K562 (cell line): Measurements from ENCODE around the gene AAMP. TPM values are rescaled to one million over a fixed set of nuclear protein-coding genes. Genes with fewer than 3 reads are reported as not detected.
A peak's percentile ranks its signal among the peaks of the same experiment; 100 is the strongest.

ENCODE experiments used
- ARID1B ChIP-seq: fragments of 450-650 bp; IDR thresholded peaks from 2 replicates; pipeline ENCODE4 v1.6.1; 2016; ENCODE audit warnings: antibody characterized with exemption, mild to moderate bottlenecking, inconsistent platforms
- ATF1 ChIP-seq, 2 experiments: fragments of 450-650 bp in 1 of 2; IDR thresholded peaks; 2 replicates each; pipeline ENCODE4 v1.6.1; 2016; ENCODE audit warnings: missing compliant biosample characterization in 1 of 2, missing genetic modification characterization in 1 of 2
- BDP1 ChIP-seq: IDR thresholded peaks from 3 replicates; pipeline ENCODE4 v1.6.1; 2011; ENCODE audit not compliant: insufficient read length, insufficient read depth
- HDGF ChIP-seq: fragments of 450-650 bp; IDR thresholded peaks from 2 replicates; pipeline ENCODE4 v1.6.1; 2016
- MIER1 ChIP-seq: fragments of 450-650 bp; IDR thresholded peaks from 2 replicates; pipeline ENCODE4 v1.6.1; 2016; ENCODE audit warnings: antibody characterized with exemption, mild to moderate bottlenecking, low read depth
- MTA2 ChIP-seq: fragments of 450-650 bp; IDR thresholded peaks from 2 replicates; pipeline ENCODE4 v1.6.1; 2016; ENCODE audit warnings: low read depth
- NR3C1 ChIP-seq: sonication (generic); formaldehyde crosslinking; IDR thresholded peaks from 2 replicates; pipeline ENCODE4 v1.8.1; 2022; ENCODE audit warnings: missing genetic modification reagents
- POU5F1 ChIP-seq: fragments of 150-350 bp; IDR thresholded peaks from 2 replicates; pipeline ENCODE4 v1.6.1; 2014; ENCODE audit warnings: borderline replicate concordance, low read length, low read depth, mild to moderate bottlenecking; ENCODE audit not compliant: partially characterized antibody
- PRPF4 ChIP-seq: fragments of 200-400 bp; formaldehyde crosslinking; IDR thresholded peaks from one replicate; pipeline ENCODE4 v1.6.1; 2017; ENCODE audit warnings: low read length, low read depth, mild to moderate bottlenecking; ENCODE audit not compliant: insufficient read depth, poor library complexity, severe bottlenecking
- SREBF2 ChIP-seq: sonication (generic); formaldehyde crosslinking; IDR thresholded peaks from 2 replicates; pipeline ENCODE4 v1.4.0; 2020; ENCODE audit warnings: mild to moderate bottlenecking, missing genetic modification reagents
- SRF ChIP-seq, 2 experiments: fragments of 250-450, 450-650 bp in 1 of 2; sonication (Bioruptor Pico) in 1 of 2; sonication (generic) in 1 of 2; formaldehyde crosslinking; IDR thresholded peaks; 2 replicates each; pipeline versions ENCODE4 v1.5.0 to v1.5.1; 2020 to 2022; ENCODE audit warnings: mild to moderate bottlenecking in 1 of 2, missing genetic modification reagents in 1 of 2
- ZFP30 ChIP-seq: fragments of 250-450 bp; sonication (Bioruptor Pico); IDR thresholded peaks from 2 replicates; pipeline ENCODE4 v1.8.0; 2022; ENCODE audit warnings: moderate library complexity, mild to moderate bottlenecking, inconsistent platforms, borderline replicate concordance
- ZNF121 ChIP-seq: sonication (generic); formaldehyde crosslinking; conservative IDR thresholded peaks from 2 replicates; pipeline ENCODE4 v1.8.0; 2022; ENCODE audit warnings: missing genetic modification reagents
- ZNF354B ChIP-seq: fragments of 250-450 bp; sonication (Bioruptor Pico); IDR thresholded peaks from 2 replicates; pipeline ENCODE4 v1.4.0; 2020
- ZNF384 ChIP-seq: IDR thresholded peaks from 2 replicates; pipeline ENCODE4 v1.6.1; 2012; ENCODE audit warnings: low read depth, low read length, improper control_type of control experiment
- ZNF445 ChIP-seq: fragments of 250-450 bp; sonication (Bioruptor Pico); IDR thresholded peaks from 2 replicates; pipeline ENCODE4 v1.4.0; 2020; ENCODE audit warnings: low read depth, mild to moderate bottlenecking, moderate library complexity
- ZNF551 ChIP-seq: fragments of 250-450 bp; sonication (Bioruptor Pico); IDR thresholded peaks from 2 replicates; pipeline ENCODE4 v1.5.0; 2021; ENCODE audit warnings: mild to moderate bottlenecking, moderate library complexity
- ZNF668 ChIP-seq: fragments of 250-450 bp; sonication (Bioruptor Pico); IDR thresholded peaks from 2 replicates; pipeline ENCODE4 v1.8.0; 2022; ENCODE audit warnings: mild to moderate bottlenecking, inconsistent platforms
- polyA plus RNA-seq, 8 experiments: library from polyadenylated mRNA; depleted of rRNA in 4 of 8; stranded (reverse) in 5 of 8; unstranded in 3 of 8; fragments of >200 nt; fragmentation: Nextera tagmentation in 2 of 8; fragmentation: Illumina TruSeq in 1 of 8; extraction: Ambion mirVana in 2 of 8; extraction: Trizol in 1 of 8; gene quantifications; 2 replicates each; pipeline versions ENCODE4 v1.2.1 to v1.2.3, GENCODE V29; 2011 to 2014; ENCODE audit warnings: inconsistent platforms in 1 of 8, missing spikeins in 1 of 8
- total RNA-seq, 7 experiments: library from RNA; depleted of rRNA in 6 of 7; stranded (reverse); fragments of >200 nt in 6 of 7; fragmentation: Illumina TruSeq in 2 of 7; extraction: Trizol in 2 of 7; gene quantifications; 2 replicates each; pipeline versions ENCODE4 v1.2.1 to v1.2.3, GENCODE V29; 2011 to 2021; ENCODE audit warnings: low replicate concordance in 1 of 7
- TF ChIP-seq, protein P1 (sequence below): sonication (generic); formaldehyde crosslinking; IDR thresholded peaks from 2 replicates; pipeline ENCODE4 v1.8.1; 2022; ENCODE audit warnings: missing genetic modification reagents
- TF ChIP-seq, protein P2 (sequence below): fragments of 450-650 bp; IDR thresholded peaks from 2 replicates; pipeline ENCODE4 v1.6.1; 2016; ENCODE audit warnings: mild to moderate bottlenecking
- TF ChIP-seq, protein P3 (sequence below): fragments of 250-450 bp; sonication (Bioruptor Pico); IDR thresholded peaks from 2 replicates; pipeline ENCODE4 v1.8.0; 2021; ENCODE audit warnings: moderate library complexity, mild to moderate bottlenecking, inconsistent platforms
- TF ChIP-seq, protein P4 (sequence below): sonication (generic); formaldehyde crosslinking; IDR thresholded peaks from 2 replicates; pipeline ENCODE4 v1.8.1; 2023; ENCODE audit warnings: mild to moderate bottlenecking, missing genetic modification reagents
- TF ChIP-seq, protein P5 (sequence below), 2 experiments: fragments of 250-450 bp in 1 of 2; fragments of 450-650 bp in 1 of 2; sonication (Bioruptor Pico) in 1 of 2; IDR thresholded peaks; 2 replicates each; pipeline versions ENCODE4 v1.6.1 to v1.8.0; 2016 to 2021; ENCODE audit warnings: mild to moderate bottlenecking in 2 of 2, moderate library complexity in 2 of 2, missing compliant biosample characterization in 1 of 2, missing genetic modification characterization in 1 of 2

Gene AAMP
- total and polyA plus RNA-seq, 9 of the 15 experiments (the other 6 are each of a cell fraction or from before 2014, with no cell fraction given): 5.7 to 197 (median 94.1) TPM

DNA sequence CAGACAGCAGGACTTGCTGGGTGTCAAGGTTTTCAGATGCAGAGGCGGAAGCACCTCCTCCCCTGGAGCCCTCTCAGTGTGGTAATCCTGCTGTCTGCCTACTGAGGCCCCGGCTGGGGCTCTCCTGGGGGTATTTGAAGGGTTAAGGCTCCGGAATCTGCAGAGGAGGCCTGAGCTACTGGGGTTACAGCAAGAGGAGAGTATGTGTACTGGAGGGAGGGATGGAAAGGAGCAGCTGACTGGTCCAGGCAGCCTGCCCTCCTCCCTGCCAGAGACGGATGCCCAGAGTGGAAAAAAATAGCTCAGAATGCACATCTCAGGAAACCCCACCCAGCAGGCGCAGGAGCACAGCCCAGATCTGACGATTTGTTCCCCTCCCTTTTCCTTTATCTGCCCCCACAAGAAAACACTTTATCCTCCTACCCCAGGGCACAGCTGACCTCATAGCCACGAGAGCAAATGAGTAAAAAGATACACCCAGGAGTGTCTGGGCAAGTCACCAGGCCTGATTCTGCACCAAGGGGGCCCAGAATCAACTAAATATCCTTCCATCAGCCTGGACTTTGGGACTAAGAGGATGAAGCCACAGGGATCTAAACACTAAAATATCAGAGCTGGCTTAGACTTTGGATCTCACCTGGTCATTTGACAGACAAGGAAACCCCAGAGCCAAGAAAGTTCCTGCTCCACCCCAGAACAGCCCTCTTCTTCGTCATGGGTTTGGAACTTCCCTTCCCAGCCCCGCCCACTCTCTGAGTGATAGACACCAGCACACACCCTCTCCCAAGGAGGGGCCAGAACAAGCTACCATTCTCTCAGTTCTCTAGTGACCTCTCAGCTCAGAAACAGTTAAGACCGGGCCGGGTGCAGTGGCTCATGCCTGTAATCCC, 16.9 kb upstream of the AAMP start (continued):
- TF ChIP-seq ATF1 (CRISPR knock-in tag; IDR thresholded peaks at IDR 0.05) (no peak), ATF1 (tag; IDR thresholded peaks at IDR 0.05) (peak; percentile 78), ZNF354B (CRISPR knock-in tag) (no peak), NR3C1 (no peak), SREBF2 (CRISPR knock-in tag) (no peak), PRPF4 (no peak), MIER1 (no peak), POU5F1 (no peak), ZNF551 (CRISPR knock-in tag) (no peak), ZNF121 (CRISPR knock-in tag) (no peak), BDP1 (no peak), ZNF668 (no peak), ARID1B (peak; percentile 52), MTA2 (no peak), ZNF445 (CRISPR knock-in tag) (no peak), ZFP30 (CRISPR knock-in tag) (no peak), ZNF384 (no peak), HDGF (no peak), SRF (CRISPR knock-in tag; IDR thresholded peaks at IDR 0.05) (peak in 1 of 2 experiments; percentile 13; a peak in 1 of 4 replicates)
- TF ChIP-seq, protein P1, sequence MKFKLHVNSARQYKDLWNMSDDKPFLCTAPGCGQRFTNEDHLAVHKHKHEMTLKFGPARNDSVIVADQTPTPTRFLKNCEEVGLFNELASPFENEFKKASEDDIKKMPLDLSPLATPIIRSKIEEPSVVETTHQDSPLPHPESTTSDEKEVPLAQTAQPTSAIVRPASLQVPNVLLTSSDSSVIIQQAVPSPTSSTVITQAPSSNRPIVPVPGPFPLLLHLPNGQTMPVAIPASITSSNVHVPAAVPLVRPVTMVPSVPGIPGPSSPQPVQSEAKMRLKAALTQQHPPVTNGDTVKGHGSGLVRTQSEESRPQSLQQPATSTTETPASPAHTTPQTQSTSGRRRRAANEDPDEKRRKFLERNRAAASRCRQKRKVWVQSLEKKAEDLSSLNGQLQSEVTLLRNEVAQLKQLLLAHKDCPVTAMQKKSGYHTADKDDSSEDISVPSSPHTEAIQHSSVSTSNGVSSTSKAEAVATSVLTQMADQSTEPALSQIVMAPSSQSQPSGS (CRISPR knock-in tag): no peak
- TF ChIP-seq, protein P2, sequence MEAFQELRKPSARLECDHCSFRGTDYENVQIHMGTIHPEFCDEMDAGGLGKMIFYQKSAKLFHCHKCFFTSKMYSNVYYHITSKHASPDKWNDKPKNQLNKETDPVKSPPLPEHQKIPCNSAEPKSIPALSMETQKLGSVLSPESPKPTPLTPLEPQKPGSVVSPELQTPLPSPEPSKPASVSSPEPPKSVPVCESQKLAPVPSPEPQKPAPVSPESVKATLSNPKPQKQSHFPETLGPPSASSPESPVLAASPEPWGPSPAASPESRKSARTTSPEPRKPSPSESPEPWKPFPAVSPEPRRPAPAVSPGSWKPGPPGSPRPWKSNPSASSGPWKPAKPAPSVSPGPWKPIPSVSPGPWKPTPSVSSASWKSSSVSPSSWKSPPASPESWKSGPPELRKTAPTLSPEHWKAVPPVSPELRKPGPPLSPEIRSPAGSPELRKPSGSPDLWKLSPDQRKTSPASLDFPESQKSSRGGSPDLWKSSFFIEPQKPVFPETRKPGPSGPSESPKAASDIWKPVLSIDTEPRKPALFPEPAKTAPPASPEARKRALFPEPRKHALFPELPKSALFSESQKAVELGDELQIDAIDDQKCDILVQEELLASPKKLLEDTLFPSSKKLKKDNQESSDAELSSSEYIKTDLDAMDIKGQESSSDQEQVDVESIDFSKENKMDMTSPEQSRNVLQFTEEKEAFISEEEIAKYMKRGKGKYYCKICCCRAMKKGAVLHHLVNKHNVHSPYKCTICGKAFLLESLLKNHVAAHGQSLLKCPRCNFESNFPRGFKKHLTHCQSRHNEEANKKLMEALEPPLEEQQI: no peak
- TF ChIP-seq, protein P3, sequence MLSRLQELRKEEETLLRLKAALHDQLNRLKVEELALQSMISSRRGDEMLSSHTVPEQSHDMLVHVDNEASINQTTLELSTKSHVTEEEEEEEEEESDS (CRISPR knock-in tag): no peak
- TF ChIP-seq, protein P4, sequence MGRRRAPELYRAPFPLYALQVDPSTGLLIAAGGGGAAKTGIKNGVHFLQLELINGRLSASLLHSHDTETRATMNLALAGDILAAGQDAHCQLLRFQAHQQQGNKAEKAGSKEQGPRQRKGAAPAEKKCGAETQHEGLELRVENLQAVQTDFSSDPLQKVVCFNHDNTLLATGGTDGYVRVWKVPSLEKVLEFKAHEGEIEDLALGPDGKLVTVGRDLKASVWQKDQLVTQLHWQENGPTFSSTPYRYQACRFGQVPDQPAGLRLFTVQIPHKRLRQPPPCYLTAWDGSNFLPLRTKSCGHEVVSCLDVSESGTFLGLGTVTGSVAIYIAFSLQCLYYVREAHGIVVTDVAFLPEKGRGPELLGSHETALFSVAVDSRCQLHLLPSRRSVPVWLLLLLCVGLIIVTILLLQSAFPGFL (CRISPR knock-in tag): no peak
- TF ChIP-seq, protein P5, sequence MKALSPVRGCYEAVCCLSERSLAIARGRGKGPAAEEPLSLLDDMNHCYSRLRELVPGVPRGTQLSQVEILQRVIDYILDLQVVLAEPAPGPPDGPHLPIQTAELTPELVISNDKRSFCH (CRISPR knock-in tag; IDR thresholded peaks at IDR 0.05): no peak
- TF ChIP-seq, protein P5 (tag; IDR thresholded peaks at IDR 0.05): no peak
